MM.1S (cell line): Measurements from ENCODE around the gene ZIC4.

Experiments
- DNase-seq: peaks from one replicate; pipeline ENCODE4 v3.0.0-alpha.2; 2015
- H2AFZ ChIP-seq: fragments of 300-600 bp; sonication (generic); 2 replicates; pipeline ENCODE4 v1.6.0; 2016; ENCODE audit warnings: antibody characterized with exemption, low read length
- H3F3A ChIP-seq: fragments of 300-600 bp; sonication (generic); 2 replicates; pipeline ENCODE4 v1.6.1; 2016; ENCODE audit warnings: mild to moderate bottlenecking, antibody characterized with exemption, low read length, moderate library complexity, mixed read lengths; ENCODE audit not compliant: insufficient read depth
- H3K27ac ChIP-seq: fragments of 300-600 bp; sonication (generic); 2 replicates; pipeline ENCODE4 v1.5.1; 2016; ENCODE audit warnings: mild to moderate bottlenecking, low read length
- H3K27me3 ChIP-seq: fragments of 300-600 bp; sonication (generic); replicated peaks from 2 replicates; pipeline ENCODE4 v1.6.0; 2016; ENCODE audit warnings: low read length; ENCODE audit not compliant: insufficient read depth
- H3K36me3 ChIP-seq: fragments of 300-600 bp; sonication (generic); replicated peaks from 2 replicates; pipeline ENCODE4 v1.6.1; 2016; ENCODE audit warnings: mild to moderate bottlenecking, low read length, mixed read lengths; ENCODE audit not compliant: insufficient read depth
- H3K4me1 ChIP-seq: fragments of 300-600 bp; sonication (generic); 2 replicates; pipeline ENCODE4 v1.6.1; 2016; ENCODE audit warnings: low read length, mixed read lengths
- H3K4me2 ChIP-seq: fragments of 300-600 bp; sonication (generic); 2 replicates; pipeline ENCODE4 v1.6.0; 2016; ENCODE audit warnings: low read depth, low read length
- H3K4me3 ChIP-seq: fragments of 300-600 bp; sonication (generic); 2 replicates; pipeline ENCODE4 v1.5.1; 2016; ENCODE audit warnings: low read length, mixed read lengths
- H3K79me2 ChIP-seq: fragments of 300-600 bp; sonication (generic); 2 replicates; pipeline ENCODE4 v1.6.1; 2016; ENCODE audit warnings: mixed run types, low read length, mixed read lengths
- H3K9ac ChIP-seq: fragments of 300-600 bp; sonication (generic); 2 replicates; pipeline ENCODE4 v1.6.1; 2016; ENCODE audit warnings: low read length, mixed read lengths
- H3K9me2 ChIP-seq: fragments of 300-600 bp; sonication (generic); replicated peaks from 2 replicates; pipeline ENCODE4 v1.6.1; 2016; ENCODE audit warnings: mild to moderate bottlenecking, low read length, mixed read lengths; ENCODE audit not compliant: insufficient read depth
- H3K9me3 ChIP-seq: fragments of 300-600 bp; sonication (generic); replicated peaks from 2 replicates; pipeline ENCODE4 v1.6.1; 2016; ENCODE audit warnings: mild to moderate bottlenecking, low read length, mixed read lengths; ENCODE audit not compliant: insufficient read depth
- H4K20me1 ChIP-seq: fragments of 300-600 bp; sonication (generic); 2 replicates; pipeline ENCODE4 v1.6.1; 2016; ENCODE audit warnings: mild to moderate bottlenecking, low read length, moderate library complexity, mixed read lengths; ENCODE audit not compliant: insufficient read depth
- EZH2 ChIP-seq: fragments of 300-600 bp; sonication (generic); optimal IDR thresholded peaks from 2 replicates; pipeline ENCODE3; 2017; ENCODE audit warnings: low read depth, mild to moderate bottlenecking, antibody characterized with exemption, low read length, mixed read lengths
- EZH2phosphoT487 ChIP-seq: fragments of 300-600 bp; sonication (generic); IDR thresholded peaks from 2 replicates; pipeline ENCODE4 v1.6.1; 2018; ENCODE audit warnings: antibody characterized with exemption, low read length
- TF ChIP-seq, protein P1 (sequence below): fragments of 300-600 bp; sonication (generic); IDR thresholded peaks from 2 replicates; pipeline ENCODE4 v1.5.1; 2016; ENCODE audit warnings: antibody characterized with exemption, low read length, mixed read lengths

Gene ZIC4

DNA sequence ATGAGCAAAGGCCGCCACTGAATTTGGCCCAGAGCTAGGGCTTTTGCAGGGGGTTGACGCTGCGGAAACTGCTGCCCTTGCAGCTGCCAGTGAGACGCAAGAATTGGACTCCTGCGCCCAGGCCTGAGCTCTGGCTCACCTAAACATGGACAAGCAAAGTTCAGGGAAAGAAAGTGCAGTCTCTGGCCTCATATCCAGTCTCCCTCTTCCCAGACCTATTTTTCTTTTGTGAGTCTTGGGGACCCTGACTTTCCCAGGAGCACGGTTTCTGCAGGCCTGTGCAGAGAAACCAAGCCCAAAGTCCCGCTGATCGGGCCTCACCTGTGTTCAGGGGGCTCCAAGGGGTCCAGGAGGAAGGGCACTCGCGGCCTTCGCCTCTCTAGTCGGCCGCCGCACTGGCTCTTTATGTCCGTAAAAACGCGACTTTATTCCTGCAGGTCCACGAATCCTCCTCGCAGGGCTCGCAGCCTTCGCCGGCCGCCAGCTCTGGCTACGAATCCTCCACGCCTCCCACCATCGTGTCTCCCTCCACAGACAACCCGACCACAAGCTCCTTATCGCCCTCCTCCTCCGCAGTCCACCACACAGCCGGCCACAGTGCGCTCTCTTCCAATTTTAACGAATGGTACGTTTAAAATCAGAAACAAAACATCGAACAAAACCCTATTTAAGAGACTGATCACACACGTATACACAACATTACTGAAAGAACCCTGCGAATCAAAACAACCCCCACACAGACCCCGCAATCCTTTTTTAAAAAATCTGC is 6.8 kb upstream of the ZIC4 start:
- Histone ChIP-seq H3K27ac (no peak overlapping the region), H3K4me1 (no peaks in the 10 kb centered on the region), H3K79me2 (no peaks in the 10 kb centered on the region), H3K9ac (no peak overlapping the region), H3K4me3 (peak overlapping the region; percentile 33; the same call in 1 of the 2 replicates), H3K36me3 (no peaks in the 10 kb centered on the region), H3K9me2 (no peaks in the 10 kb centered on the region), H3K27me3 (no peaks in the 10 kb centered on the region), H4K20me1 (no peaks in the 10 kb centered on the region), H3K4me2 (peak overlapping the region; percentile 49; the same call in 1 of the 2 replicates), H3K9me3 (no peaks in the 10 kb centered on the region), H3F3A (no peaks in the 10 kb centered on the region), H2AFZ (peak overlapping the region; percentile 53; the same call in 1 of the 2 replicates)
- TF ChIP-seq, protein P1, sequence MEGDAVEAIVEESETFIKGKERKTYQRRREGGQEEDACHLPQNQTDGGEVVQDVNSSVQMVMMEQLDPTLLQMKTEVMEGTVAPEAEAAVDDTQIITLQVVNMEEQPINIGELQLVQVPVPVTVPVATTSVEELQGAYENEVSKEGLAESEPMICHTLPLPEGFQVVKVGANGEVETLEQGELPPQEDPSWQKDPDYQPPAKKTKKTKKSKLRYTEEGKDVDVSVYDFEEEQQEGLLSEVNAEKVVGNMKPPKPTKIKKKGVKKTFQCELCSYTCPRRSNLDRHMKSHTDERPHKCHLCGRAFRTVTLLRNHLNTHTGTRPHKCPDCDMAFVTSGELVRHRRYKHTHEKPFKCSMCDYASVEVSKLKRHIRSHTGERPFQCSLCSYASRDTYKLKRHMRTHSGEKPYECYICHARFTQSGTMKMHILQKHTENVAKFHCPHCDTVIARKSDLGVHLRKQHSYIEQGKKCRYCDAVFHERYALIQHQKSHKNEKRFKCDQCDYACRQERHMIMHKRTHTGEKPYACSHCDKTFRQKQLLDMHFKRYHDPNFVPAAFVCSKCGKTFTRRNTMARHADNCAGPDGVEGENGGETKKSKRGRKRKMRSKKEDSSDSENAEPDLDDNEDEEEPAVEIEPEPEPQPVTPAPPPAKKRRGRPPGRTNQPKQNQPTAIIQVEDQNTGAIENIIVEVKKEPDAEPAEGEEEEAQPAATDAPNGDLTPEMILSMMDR, result no peak
- DNase-seq, result no peak

DNA sequence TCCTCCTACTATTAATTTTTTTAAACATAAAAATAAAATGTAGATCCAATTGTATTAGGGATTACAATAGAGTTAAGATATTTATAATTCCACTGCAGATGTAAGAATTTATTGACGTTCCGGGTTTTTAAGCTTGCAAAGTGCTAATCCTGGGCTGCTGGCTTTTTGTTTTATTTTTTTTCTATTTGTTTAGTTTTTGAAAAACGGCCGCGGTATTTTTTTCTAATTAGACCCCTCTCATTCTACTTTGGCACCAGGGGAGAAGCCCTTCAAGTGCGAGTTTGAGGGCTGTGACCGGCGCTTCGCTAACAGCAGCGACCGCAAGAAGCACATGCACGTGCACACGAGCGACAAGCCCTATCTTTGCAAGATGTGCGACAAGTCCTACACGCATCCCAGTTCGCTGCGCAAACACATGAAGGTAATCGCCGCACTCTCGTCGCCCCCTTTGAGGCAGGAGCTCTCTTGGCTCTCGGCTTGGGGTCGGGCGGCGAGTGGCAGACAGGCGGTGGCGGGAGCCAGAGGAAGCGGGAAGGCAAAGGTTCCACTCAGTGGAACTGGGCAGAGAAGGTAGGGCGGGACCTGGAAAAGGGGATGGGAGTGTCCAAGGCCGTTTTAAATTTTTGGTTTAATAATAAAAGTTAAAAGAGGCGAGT is 6.0 kb upstream of the ZIC4 start:
- H3K9me3 ChIP-seq, result no peaks in the 10 kb centered on the region
- H4K20me1 ChIP-seq, result no peaks in the 10 kb centered on the region
- H3K27me3 ChIP-seq, result no peaks in the 10 kb centered on the region
- H3K27ac ChIP-seq, result no peak overlapping the region
- no peak overlapping the region for H3K4me3 ChIP-seq
- no peaks in the 10 kb centered on the region for H3F3A ChIP-seq
- H3K4me2 ChIP-seq, result no peak overlapping the region
- TF ChIP-seq EZH2 (no peak), EZH2phosphoT487 (no peak)
- TF ChIP-seq, protein P1, result no peak
- no peaks in the 10 kb centered on the region for H3K9me2 ChIP-seq
- H3K36me3 ChIP-seq, result no peaks in the 10 kb centered on the region
- no peaks in the 10 kb centered on the region for H3K79me2 ChIP-seq
- no peak overlapping the region for H3K9ac ChIP-seq
- no peak overlapping the region for H2AFZ ChIP-seq
- H3K4me1 ChIP-seq, result no peaks in the 10 kb centered on the region
- no peak for DNase-seq

DNA sequence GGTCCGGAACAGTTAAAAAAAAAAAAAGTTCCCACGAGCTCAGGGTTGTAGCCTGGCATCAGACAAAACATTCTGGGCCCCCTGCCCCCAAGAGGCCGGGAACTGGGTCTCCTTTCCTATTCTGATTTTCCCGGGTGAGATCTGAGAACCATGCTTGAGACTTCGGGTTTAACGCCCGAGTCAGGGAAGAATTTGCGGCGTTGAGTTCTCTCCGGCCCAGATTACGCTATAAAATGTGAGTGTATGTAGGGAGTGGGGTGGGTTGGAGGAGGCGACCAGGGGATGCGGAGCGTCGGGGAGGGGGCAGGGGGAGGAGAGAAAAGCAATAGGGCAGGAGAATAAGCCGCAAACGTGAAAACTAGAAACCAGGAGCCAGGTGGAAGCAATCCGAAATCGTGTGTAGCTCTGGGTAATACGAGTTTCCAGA is 5.5 kb upstream of the ZIC4 start:
- no peak overlapping the region for H2AFZ ChIP-seq
- H3K9ac ChIP-seq, result no peak overlapping the region
- no peaks in the 10 kb centered on the region for H3K9me3 ChIP-seq
- no peak overlapping the region for H3K27ac ChIP-seq
- no peaks in the 10 kb centered on the region for H3F3A ChIP-seq
- H4K20me1 ChIP-seq, result no peaks in the 10 kb centered on the region
- H3K4me2 ChIP-seq, result no peak overlapping the region
- H3K4me1 ChIP-seq, result no peaks in the 10 kb centered on the region
- no peaks in the 10 kb centered on the region for H3K27me3 ChIP-seq
- H3K9me2 ChIP-seq, result no peaks in the 10 kb centered on the region
- H3K4me3 ChIP-seq, result no peak overlapping the region
- TF ChIP-seq EZH2phosphoT487, result no peak
- no peak for TF ChIP-seq EZH2
- TF ChIP-seq, protein P1, result no peak
- no peaks in the 10 kb centered on the region for H3K79me2 ChIP-seq
- no peaks in the 10 kb centered on the region for H3K36me3 ChIP-seq
- DNase-seq, result no peak
